Tibial nerve (tissue), 4 donors: Measurements from ENCODE around the gene S100A14.

Experiments used
- EP300 ChIP-seq, 2 donors: sonication (generic); formaldehyde crosslinking; IDR thresholded peaks; one replicate each; pipeline ENCODE4 v1.6.1; 2017; ENCODE audit warnings: antibody characterized with exemption in 2 of 2, mild to moderate bottlenecking in 1 of 2
- POLR2A ChIP-seq, 2 donors: fragments of 450-650 bp; IDR thresholded peaks; one replicate each; pipeline ENCODE4 v1.6.1; 2017; ENCODE audit warnings: antibody characterized with exemption in 2 of 2, mild to moderate bottlenecking in 2 of 2, moderate library complexity in 2 of 2
- TF ChIP-seq, protein P1 (sequence below), 5 experiments: fragments of 200-600 bp in 3 of 5; fragments of 450-650 bp in 2 of 5; sonication (generic) in 3 of 5; IDR thresholded peaks; one replicate each; pipeline ENCODE4 v1.5.1; 2016 to 2019; ENCODE audit warnings: antibody characterized with exemption in 5 of 5, mild to moderate bottlenecking in 3 of 5, moderate library complexity in 2 of 5

DNA sequence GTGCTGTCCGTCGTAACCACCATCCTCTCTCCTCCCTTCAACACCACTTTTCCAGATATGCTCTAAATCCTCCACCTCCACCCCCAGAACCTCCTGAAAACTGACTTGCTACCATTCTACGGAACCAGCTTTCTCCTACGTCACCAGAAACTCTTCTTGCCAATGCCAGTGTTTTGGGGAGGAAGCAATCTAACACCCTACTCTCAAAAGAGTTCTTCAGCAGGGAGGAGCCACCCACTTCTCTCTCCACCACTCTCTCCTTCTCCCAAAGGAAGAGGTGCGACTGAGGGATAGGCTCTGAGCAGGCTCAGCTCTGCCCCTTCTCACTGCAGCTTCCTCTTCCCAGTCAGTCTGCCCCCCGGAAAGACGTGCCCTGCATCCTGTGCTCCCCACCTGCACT is 44.4 kb downstream of the S100A14 start:
- TF ChIP-seq, protein P1, sequence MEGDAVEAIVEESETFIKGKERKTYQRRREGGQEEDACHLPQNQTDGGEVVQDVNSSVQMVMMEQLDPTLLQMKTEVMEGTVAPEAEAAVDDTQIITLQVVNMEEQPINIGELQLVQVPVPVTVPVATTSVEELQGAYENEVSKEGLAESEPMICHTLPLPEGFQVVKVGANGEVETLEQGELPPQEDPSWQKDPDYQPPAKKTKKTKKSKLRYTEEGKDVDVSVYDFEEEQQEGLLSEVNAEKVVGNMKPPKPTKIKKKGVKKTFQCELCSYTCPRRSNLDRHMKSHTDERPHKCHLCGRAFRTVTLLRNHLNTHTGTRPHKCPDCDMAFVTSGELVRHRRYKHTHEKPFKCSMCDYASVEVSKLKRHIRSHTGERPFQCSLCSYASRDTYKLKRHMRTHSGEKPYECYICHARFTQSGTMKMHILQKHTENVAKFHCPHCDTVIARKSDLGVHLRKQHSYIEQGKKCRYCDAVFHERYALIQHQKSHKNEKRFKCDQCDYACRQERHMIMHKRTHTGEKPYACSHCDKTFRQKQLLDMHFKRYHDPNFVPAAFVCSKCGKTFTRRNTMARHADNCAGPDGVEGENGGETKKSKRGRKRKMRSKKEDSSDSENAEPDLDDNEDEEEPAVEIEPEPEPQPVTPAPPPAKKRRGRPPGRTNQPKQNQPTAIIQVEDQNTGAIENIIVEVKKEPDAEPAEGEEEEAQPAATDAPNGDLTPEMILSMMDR (IDR thresholded peaks at IDR 0.05), result no peak
- TF ChIP-seq POLR2A (IDR thresholded peaks at IDR 0.05) (no peak), EP300 (IDR thresholded peaks at IDR 0.05) (no peak)
